Central memory CD4-positive, alpha-beta T cell (primary cell): ENCODE data around the gene PPM1M.

Experiments used
- DNase-seq: peaks from one replicate; pipeline ENCODE4 v3.0.0; 2022

Gene PPM1M

GRCh38 chr3:52231502-52232278 lies 13.9 kb upstream of the PPM1M start:
- DNase-seq, result peak; percentile 81

DNA sequence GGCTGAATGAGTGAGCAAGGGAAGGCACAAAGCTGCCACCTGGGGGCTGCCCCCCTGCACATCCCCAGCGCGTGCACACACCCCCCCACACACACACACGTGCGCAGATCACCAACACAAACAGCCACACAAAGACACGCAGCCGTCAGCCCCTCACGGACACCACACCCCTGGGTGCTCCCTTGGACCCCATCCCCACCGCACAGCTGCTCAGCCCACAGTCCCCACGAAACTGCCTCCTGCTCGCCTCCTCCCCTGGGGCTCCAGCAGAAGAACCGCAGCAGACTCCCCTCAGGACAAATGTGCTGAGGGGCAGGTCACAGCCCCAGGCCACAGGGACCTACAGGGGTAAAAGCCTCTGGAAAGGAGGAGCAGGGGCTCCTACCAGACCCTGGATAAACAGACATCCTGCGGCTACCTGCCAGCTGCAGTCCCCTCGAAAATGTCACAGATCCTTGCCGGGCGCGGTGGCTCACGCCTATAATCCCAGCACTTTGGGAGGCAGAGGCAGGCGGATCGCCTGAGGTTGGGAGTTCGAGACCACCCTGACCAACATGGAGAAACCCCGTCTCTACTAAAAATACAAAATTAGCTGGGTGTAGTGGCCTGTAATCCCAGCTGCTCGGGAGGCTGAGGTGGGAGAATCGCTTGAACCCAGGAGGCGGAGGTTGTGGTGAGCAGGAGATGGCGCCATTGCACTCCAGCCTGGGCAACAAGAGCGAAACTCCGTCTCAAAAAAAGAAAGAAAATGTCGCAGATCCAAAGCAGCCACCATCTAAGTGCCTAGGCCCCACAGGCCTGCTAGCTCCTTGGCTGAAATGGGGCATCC lies 13.1 kb upstream of the PPM1M start:
- no peak for DNase-seq

DNA sequence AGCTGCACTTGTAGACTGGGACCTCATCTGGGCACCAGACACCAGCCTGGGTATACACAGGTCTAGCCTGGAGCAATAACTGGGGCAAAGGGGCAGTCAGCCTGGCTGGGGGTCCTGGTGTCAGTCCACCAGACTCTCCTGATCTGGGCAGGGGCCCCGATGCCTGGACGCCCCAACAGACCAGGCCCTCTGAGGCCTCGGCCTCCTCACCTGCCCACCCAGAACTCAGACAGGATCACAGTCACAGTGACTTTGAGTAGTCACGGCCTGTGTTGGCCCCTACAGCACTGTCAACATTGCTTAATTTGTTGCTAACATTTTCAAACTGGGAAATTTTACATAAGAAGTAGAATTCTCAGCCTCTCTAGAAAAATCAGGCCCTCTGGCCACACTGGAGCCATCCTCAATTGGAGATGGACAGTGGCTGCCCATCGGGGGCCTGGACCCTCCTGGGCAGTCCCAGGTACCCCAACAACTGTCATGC lies 12.4 kb upstream of the PPM1M start:
- no peak for DNase-seq

GRCh38 chr3:52233968-52234367 lies 11.6 kb upstream of the PPM1M start:
- no peak for DNase-seq

DNA sequence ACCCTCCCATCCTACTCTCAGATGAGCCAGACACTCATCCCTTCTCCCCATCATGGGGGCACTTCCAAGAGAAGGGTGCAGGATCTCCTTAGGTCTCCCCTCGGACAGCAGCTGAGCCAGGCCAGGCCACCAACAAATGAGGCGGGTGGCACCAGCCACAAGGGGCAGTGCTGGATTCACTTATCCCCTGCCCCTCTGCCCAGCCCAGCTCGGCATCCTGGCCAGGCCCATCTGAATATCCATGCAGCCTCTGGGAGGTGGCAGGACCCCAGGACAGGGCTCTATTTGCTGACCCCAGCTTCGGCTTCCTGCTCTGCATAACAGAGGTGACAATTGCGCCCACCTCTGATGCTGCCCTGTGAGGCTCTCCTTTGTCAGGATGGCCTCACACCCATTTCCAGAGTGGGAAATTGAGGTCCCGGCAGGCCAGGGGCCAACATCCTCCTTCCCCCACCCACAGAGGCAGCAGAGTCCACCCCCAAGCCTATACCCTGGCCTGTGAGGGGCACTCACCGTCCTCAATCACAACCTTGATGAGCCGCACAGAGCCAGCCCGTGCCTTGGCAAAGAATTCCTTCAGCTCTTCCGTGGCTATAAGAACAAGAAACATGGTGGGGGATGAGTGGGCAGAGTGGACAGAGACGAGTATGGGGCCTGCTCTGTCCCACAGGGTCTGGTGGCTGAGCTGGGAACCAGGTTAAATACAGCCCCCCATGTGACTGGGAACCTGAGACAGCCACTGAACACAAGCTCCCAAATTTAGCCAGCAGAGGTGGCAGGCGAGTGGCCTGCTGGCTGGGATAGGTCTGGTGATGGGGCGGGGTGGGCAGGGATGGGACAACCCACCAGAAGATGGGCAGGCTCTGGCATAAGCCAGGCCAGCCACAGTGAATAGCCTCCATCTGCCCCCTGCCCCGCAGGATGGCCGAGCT lies 10.8 kb upstream of the PPM1M start:
- DNase-seq, result no peak

- no peak for DNase-seq
Observed at GRCh38 chr3:52236424-52236886, 9.1 kb upstream of the PPM1M start.

DNA sequence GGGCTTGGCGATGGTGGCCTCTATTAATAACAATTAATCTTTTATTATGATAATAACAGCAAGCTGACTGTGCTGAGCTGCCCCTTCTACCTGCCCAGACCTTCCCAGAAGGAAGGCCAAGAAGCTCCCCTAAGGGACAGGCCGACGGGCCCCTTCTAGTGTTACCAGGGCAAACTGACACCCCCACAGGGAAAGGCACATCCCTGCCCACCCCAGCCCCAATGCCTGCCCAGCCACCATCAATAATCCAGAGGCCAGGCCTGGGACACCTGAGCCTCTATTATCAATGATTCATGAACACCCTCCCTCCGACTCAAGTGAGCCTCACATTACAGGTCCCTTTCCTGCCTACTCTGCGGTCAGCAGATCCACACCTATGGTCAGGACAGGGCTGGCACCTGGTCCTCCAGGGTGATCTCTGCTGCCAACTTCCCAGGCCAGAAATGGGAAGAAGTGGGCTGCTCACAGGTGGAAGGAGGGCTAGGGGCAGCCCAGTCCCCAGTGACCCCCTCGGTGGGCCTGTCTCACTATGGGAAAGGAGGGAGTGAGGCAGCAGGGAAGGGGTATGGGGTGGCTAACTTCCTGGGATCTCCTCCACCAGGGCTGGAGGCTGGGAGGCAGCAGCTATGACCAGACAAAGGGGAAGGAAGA lies 8.4 kb upstream of the PPM1M start:
- no peak for DNase-seq

GRCh38 chr3:52237657-52238172 lies 7.8 kb upstream of the PPM1M start:
- no peak for DNase-seq

DNA sequence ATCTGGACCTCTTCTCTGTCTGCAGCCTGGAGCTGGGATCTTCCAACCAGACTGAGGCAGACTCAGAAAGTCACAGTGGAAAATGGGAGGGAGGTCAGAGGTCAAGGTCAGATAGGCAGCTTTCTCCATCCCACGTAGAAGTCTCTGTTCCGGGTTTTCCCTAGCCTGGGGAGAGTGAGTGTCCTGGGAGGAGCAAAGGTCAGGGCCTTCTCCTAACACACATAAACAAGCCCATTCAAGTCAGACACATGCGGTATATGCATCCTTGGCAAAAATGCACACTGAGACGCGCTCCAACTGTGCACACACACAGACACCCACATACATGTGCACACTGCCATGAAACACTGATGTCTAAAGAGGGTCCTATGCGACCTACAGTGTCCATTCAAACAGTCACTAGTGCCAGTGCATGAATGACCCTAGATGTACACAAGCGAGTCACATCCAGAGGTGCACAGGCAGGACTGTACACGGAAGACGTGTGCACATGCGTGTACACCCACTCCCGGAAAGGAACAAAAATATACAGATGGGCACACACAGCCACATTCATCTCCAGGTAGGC lies 7.3 kb upstream of the PPM1M start:
- DNase-seq, result no peak

GRCh38 chr3:52238761-52239701 lies 6.5 kb upstream of the PPM1M start, which contains the start of gene TWF2:
Gene TWF2 (minus strand): TSS chr3:52239158. CDS start chr3:52239016, 142 bp downstream.
- peak; percentile 88 for DNase-seq

GRCh38 chr3:52240059-52240885 lies 5.3 kb upstream of the PPM1M start:
- DNase-seq, result peak; percentile 43

DNA sequence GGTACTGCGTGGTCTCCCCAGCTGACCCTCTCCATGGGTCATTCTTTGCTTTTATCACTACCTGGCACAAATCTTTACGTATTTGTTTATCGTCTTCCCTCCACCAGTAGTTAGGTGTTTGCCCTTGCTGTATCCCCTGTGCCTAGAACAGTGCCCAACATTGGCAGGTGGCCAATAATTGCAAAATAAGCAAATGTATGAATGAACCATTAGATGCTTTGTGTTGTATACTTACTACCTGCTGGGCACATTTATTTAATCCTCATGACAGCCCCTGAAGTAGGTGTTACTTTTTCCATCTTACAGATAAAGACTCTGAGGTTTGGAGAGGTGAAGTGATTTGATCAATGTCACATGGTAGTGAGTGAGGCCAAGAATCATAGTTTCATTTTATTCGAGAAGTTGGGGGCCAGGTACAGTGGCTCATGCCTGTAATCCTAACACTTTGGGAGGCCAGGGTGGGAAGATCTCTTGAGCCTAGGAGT lies 4.6 kb upstream of the PPM1M start:
- DNase-seq, result no peak

DNA sequence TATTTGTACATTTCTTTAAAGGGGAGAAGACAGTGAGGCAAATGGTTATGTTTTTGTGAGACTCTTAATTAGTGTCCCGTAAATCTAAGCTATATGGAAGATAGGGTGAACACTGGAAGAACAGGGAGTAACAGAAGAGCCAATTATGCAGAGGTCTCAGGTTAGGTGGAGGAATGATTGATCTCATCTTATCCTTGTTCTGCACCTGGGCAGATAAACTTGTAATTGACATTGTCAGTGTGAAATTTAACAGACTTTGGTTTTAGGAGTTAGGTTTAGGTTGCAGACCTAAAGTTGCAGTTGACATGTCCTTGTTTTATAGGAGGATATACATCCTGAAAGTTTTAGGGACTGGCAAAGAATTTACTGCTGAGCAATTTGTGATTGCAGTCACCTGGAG lies 3.5 kb upstream of the PPM1M start:
- no peak for DNase-seq

GRCh38 chr3:52243791-52244628 lies 1.5 kb upstream of the PPM1M start:
- no peak for DNase-seq

DNA sequence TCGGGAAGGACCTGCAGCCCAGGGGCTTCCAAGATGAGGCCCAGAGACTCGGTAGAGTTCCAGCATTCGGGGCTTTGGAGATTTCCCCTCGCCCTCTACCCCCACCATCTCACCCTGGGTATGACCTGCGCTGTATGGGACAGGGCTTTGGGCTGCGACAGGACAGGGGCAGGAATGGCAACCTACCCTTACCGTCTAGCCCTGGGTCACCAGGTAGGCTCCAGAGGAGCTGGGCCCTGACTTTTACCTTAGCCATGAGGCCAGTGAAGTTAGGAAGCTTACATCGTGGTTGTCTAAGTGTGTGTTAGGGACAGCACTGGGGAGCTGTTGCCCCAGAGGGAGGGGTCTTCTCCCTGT lies 683 bp downstream of the PPM1M start:
- no peak for DNase-seq

DNA sequence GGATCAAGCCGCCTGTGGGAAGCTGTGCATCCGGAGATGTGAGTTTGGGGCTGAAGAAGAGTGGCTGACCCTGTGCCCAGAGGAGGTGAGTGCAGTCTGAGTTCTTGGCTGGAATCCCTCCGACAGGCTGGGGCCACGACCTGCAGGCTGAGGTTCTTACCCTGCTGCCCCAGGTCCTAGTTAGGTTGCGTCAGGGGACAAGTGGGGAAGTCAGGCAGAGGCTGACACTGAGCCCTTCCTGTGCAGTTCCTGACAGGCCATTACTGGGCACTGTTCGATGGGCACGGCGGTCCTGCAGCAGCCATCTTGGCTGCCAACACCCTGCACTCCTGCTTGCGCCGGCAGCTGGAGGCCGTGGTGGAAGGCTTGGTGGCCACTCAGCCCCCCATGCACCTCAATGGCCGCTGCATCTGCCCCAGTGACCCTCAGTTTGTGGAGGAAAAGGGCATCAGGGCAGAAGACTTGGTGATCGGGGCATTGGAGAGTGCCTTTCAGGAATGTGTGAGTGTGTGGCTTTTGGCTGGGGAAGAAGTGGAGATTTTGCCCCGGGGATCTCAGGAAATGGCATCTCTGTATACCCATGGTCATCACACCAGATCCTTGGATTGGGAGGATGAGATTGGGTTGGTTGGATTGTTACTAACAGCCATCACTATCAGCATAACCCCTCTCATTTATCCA lies 1.3 kb downstream of the PPM1M start:
- no peak for DNase-seq

- no peak for DNase-seq
Observed at GRCh38 chr3:52247409-52248164, 2.0 kb downstream of the PPM1M start.
